C4-2B (cell line): ENCODE data around the gene CNTFR.

Experiments
- CTCF ChIP-seq: fragments of 450-650 bp; conservative IDR thresholded peaks from 2 replicates; pipeline ENCODE4 v1.5.1; 2017; ENCODE audit warnings: mild to moderate bottlenecking
- ZFX ChIP-seq: fragments of 450-650 bp; IDR thresholded peaks from 2 replicates; pipeline ENCODE4 v1.6.1; 2017

GRCh38 chr9:34576597-34577399, 12.7 kb downstream of the CNTFR start:
- TF ChIP-seq CTCF, result no peak
- no peak for TF ChIP-seq ZFX
